ENCODE results near the gene SNTA1. TPM values are rescaled to one million over a fixed set of nuclear protein-coding genes. Genes with fewer than 3 reads are reported as not detected.
"Not testable (repeated sequence)": the region's sequence is repeated elsewhere in the genome, so short reads cannot be mapped to it uniquely, and the experiment has no call there.

Gene SNTA1
- total RNA-seq, 1 experiment from 2014 or later: 15.4 TPM

GRCh38 chr20:33460711-33461110, 17.1 kb upstream of the SNTA1 start:
- POLR2A ChIA-PET: interaction anchor here (0.6 kb wide), 3 partner anchors 16 to 39 kb away, joined by 3 to 8 read pairs (median 6); no protein-coding TSS in a partner anchor
- CTCF ChIA-PET: interaction anchor here (0.5 kb wide), 1 partner anchor 210 kb away, joined by 3 read pairs; no protein-coding TSS in a partner anchor
- BruUV-seq (replicated peaks): no TSS peak
- Mint-ChIP-seq H3K4me1 (ENCODE audit: low read depth, unreplicated experiment) (no peaks in the 10 kb centered on the region), H3K9me3 (ENCODE audit: unreplicated experiment) (no peaks in the 10 kb centered on the region), H3K27ac (ENCODE audit: unreplicated experiment) (no peak overlapping the region), H3K36me3 (ENCODE audit: insufficient read depth, unreplicated experiment) (no peaks in the 10 kb centered on the region), H3K4me3 (ENCODE audit: unreplicated experiment) (no peak overlapping the region), H3K27me3 (ENCODE audit: insufficient read depth, unreplicated experiment) (no peaks in the 10 kb centered on the region)
- Histone ChIP-seq H3K27me3 (replicated peaks; ENCODE audit: control insufficient read depth, insufficient read depth, low read length) (no peaks in the 10 kb centered on the region), H3K4me1 (no peaks in the 10 kb centered on the region; the same call in 1 of the 2 replicates), H3K9me3 (no peaks in the 10 kb centered on the region), H3K36me3 (ENCODE audit: control insufficient read depth, insufficient read depth, low read length) (no peaks in the 10 kb centered on the region), H3K4me3 (ENCODE audit: low read depth, low read length) (no peak overlapping the region)
- intact Hi-C loops (cut with micrococcal nuclease; ENCODE audit: unreplicated experiment): no loop called here
- TF ChIP-seq, protein P1, sequence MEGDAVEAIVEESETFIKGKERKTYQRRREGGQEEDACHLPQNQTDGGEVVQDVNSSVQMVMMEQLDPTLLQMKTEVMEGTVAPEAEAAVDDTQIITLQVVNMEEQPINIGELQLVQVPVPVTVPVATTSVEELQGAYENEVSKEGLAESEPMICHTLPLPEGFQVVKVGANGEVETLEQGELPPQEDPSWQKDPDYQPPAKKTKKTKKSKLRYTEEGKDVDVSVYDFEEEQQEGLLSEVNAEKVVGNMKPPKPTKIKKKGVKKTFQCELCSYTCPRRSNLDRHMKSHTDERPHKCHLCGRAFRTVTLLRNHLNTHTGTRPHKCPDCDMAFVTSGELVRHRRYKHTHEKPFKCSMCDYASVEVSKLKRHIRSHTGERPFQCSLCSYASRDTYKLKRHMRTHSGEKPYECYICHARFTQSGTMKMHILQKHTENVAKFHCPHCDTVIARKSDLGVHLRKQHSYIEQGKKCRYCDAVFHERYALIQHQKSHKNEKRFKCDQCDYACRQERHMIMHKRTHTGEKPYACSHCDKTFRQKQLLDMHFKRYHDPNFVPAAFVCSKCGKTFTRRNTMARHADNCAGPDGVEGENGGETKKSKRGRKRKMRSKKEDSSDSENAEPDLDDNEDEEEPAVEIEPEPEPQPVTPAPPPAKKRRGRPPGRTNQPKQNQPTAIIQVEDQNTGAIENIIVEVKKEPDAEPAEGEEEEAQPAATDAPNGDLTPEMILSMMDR (IDR thresholded peaks at IDR 0.05; ENCODE audit: insufficient read depth in 1 of 2, low read depth in 1 of 2, low read length in 1 of 2, severe bottlenecking in 1 of 2, unreplicated experiment in 1 of 2): no peak
- DNase-seq: no peak

DNA sequence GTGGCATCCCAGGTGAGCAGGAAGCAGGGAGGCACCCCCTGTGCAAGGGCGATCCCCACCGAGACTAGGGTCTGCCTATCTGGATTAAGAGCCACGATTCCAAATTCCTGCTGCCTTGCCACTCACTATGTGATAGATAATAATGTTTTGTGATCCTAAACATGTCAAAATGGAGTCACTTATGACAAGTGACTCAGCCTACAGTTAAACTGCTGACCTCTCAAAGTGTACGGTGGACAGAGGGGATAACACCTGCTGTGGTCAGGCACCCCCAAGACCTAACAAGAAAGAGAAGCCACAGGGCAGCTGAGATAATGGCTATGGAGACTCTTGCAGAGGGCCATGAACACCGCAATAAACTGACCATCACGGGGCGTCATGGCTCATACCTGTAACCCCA, 16.0 kb upstream of the SNTA1 start:
- Histone ChIP-seq H3K4me1 (no peaks in the 10 kb centered on the region), H3K36me3 (ENCODE audit: control insufficient read depth, insufficient read depth, low read length) (no peaks in the 10 kb centered on the region), H3K27me3 (replicated peaks; ENCODE audit: control insufficient read depth, insufficient read depth, low read length) (no peaks in the 10 kb centered on the region), H3K4me3 (ENCODE audit: low read depth, low read length) (no peak overlapping the region), H3K9me3 (no peaks in the 10 kb centered on the region)
- Mint-ChIP-seq H3K36me3 (ENCODE audit: insufficient read depth, unreplicated experiment) (no peaks in the 10 kb centered on the region), H3K4me1 (ENCODE audit: low read depth, unreplicated experiment) (no peaks in the 10 kb centered on the region), H3K27me3 (ENCODE audit: insufficient read depth, unreplicated experiment) (no peaks in the 10 kb centered on the region), H3K27ac (ENCODE audit: unreplicated experiment) (no peak overlapping the region), H3K9me3 (ENCODE audit: unreplicated experiment) (no peaks in the 10 kb centered on the region), H3K4me3 (ENCODE audit: unreplicated experiment) (no peak overlapping the region)
- TF ChIP-seq, protein P1 (IDR thresholded peaks at IDR 0.05; ENCODE audit: insufficient read depth in 1 of 2, low read depth in 1 of 2, low read length in 1 of 2, severe bottlenecking in 1 of 2, unreplicated experiment in 1 of 2): no peak
- DNase-seq: no peak
- ChIA-PET CTCF (no interaction called here), POLR2A (no interaction called here)
- BruUV-seq (replicated peaks): no TSS peak
- intact Hi-C loops (cut with micrococcal nuclease; ENCODE audit: unreplicated experiment): no loop called here

- not testable (repeated sequence) for BruUV-seq (replicated peaks); H3K36me3 ChIP-seq (ENCODE audit: control insufficient read depth, insufficient read depth, low read length)
- intact Hi-C loops (cut with micrococcal nuclease; ENCODE audit: unreplicated experiment): loop anchor here (1.0 kb wide), 4 partner anchors 56 to 209 kb away; partner anchors contain the start of gene ACTL10
Observed at GRCh38 chr20:33456916-33457642, 13.5 kb upstream of the SNTA1 start.

More at GRCh38 chr20:33456916-33457642, 13.5 kb upstream of the SNTA1 start:
- H3K27me3 Mint-ChIP-seq (ENCODE audit: insufficient read depth, unreplicated experiment); H3K9me3 Mint-ChIP-seq (ENCODE audit: unreplicated experiment); H3K27ac Mint-ChIP-seq (ENCODE audit: unreplicated experiment); H3K27me3 ChIP-seq (replicated peaks; ENCODE audit: control insufficient read depth, insufficient read depth, low read length); H3K4me3 Mint-ChIP-seq (ENCODE audit: unreplicated experiment); H3K4me3 ChIP-seq (ENCODE audit: low read depth, low read length); H3K4me1 Mint-ChIP-seq (ENCODE audit: low read depth, unreplicated experiment); H3K36me3 Mint-ChIP-seq (ENCODE audit: insufficient read depth, unreplicated experiment); H3K4me1 ChIP-seq; H3K9me3 ChIP-seq: not testable (repeated sequence)
- POLR2A ChIA-PET: interaction anchor here (0.9 kb wide), 1 partner anchor 33 kb away, joined by 6 read pairs; the partner anchor contains the start of gene CBFA2T2
- TF ChIP-seq, protein P1 (IDR thresholded peaks at IDR 0.05; ENCODE audit: insufficient read depth in 1 of 2, low read depth in 1 of 2, low read length in 1 of 2, severe bottlenecking in 1 of 2, unreplicated experiment in 1 of 2): peak; percentile 100
- CTCF ChIA-PET: interaction anchor here (0.5 to 1.8 kb wide), 25 partner anchors 10 to 211 kb away, joined by 3 to 72 read pairs (median 3); partner anchors contain the start of genes ACTL10, CBFA2T2 and SNTA1
- peak; percentile 93 to 97 for DNase-seq
